CD4-positive, alpha-beta T cell (primary cell): ENCODE results near the gene POTEB3. TPM values are rescaled to one million over a fixed set of nuclear protein-coding genes. Genes with fewer than 3 reads are reported as not detected.
"Not testable (repeated sequence)": the region's sequence is repeated elsewhere in the genome, so short reads cannot be mapped to it uniquely, and the experiment has no call there.

Experiments used
- ATAC-seq: fragments of 200-7000 bp; cut with Tn5 transposase; one replicate; pipeline ENCODE4 v1.10.0; 2022; ENCODE audit warnings: mild to moderate bottlenecking; ENCODE audit not compliant: poor library complexity
- CTCF ChIA-PET: fragments of 350-600 bp; sonication (Branson Sonifier 250); formaldehyde crosslinking; loops from one replicate; lab custom pipeline; 2021; ENCODE audit warnings: antibody characterized with exemption, inconsistent platforms; lab: Charles Lee
- POLR2A ChIA-PET: fragments of 350-600 bp; sonication (Branson Sonifier 250); formaldehyde crosslinking; loops from one replicate; lab custom pipeline; 2021; ENCODE audit warnings: antibody characterized with exemption, inconsistent platforms; lab: Charles Lee
- DNase-seq, 14 experiments: peaks; one replicate each; pipeline ENCODE4 v3.0.0-alpha.2; 2013 to 2020; ENCODE audit warnings: mixed read lengths in 2 of 14
- H3K27ac ChIP-seq, 2 donors: one replicate each; pipeline versions ENCODE4 v1.5.1 to v1.7.0; 2013; ENCODE audit warnings: low read length in 2 of 2, low read depth in 1 of 2, mild to moderate bottlenecking in 1 of 2
- H3K27me3 ChIP-seq, 2 experiments: 1 replicate in 1 of 2; 2 replicates in 1 of 2; pipeline versions ENCODE4 v1.6.1 to v1.7.0; 2013; ENCODE audit warnings: low read length in 2 of 2, control low read depth in 1 of 2, mild to moderate bottlenecking in 1 of 2, moderate library complexity in 1 of 2; ENCODE audit not compliant: insufficient read depth in 2 of 2, control insufficient read depth in 1 of 2
- H3K36me3 ChIP-seq: one replicate; pipeline ENCODE4 v1.6.1; 2013; ENCODE audit warnings: low read length, control low read depth; ENCODE audit not compliant: insufficient read depth
- H3K4me1 ChIP-seq: one replicate; pipeline ENCODE4 v1.6.1; 2013; ENCODE audit warnings: low read length, control low read depth; ENCODE audit not compliant: insufficient read depth
- H3K4me3 ChIP-seq: one replicate; pipeline ENCODE4 v1.5.1; 2013; ENCODE audit warnings: mild to moderate bottlenecking, low read length, moderate library complexity
- H3K9me3 ChIP-seq, 2 experiments: 1 replicate in 1 of 2; 2 replicates in 1 of 2; pipeline versions ENCODE4 v1.6.1 to v1.7.0; 2013; ENCODE audit warnings: low read length in 2 of 2, mild to moderate bottlenecking in 2 of 2, control low read depth in 1 of 2, moderate library complexity in 1 of 2; ENCODE audit not compliant: control insufficient read depth in 1 of 2, insufficient read depth in 1 of 2
- H3K27ac Mint-ChIP-seq: one replicate; pipeline ENCODE4 v1.8.0; 2020; ENCODE audit warnings: mixed read lengths
- H3K27me3 Mint-ChIP-seq: one replicate; pipeline ENCODE4 v1.8.0; 2021; ENCODE audit warnings: mixed read lengths
- H3K36me3 Mint-ChIP-seq: one replicate; pipeline ENCODE4 v1.8.0; 2021; ENCODE audit warnings: low read depth, mixed read lengths
- H3K4me1 Mint-ChIP-seq: one replicate; pipeline ENCODE4 v1.8.0; 2021; ENCODE audit warnings: low read depth, mixed read lengths
- H3K4me3 Mint-ChIP-seq: one replicate; pipeline ENCODE4 v1.8.0; 2020; ENCODE audit warnings: mild to moderate bottlenecking, mixed read lengths
- H3K9me3 Mint-ChIP-seq: one replicate; pipeline ENCODE4 v1.8.0; 2020; ENCODE audit warnings: mixed read lengths
- intact Hi-C, 2 experiments: fragments of 100-400 bp; cut with DNase I in 1 of 2; cut with micrococcal nuclease in 1 of 2; formaldehyde crosslinking; loops; one replicate each; pipeline versions ENCODE4 v1.15.1 to v1.9.0; 2023 to 2025; cut with DNase I, micrococcal nuclease
- polyA plus RNA-seq, 2 donors: library from polyadenylated mRNA; unstranded; fragments of 120-200 nt; gene quantifications; one replicate each; pipeline ENCODE4 v1.2.1, GENCODE V29; 2013
- total RNA-seq, 174 experiments: library from RNA in 2 of 174; stranded (reverse) in 2 of 174; gene quantifications; one replicate each; pipeline ENCODE4 v1.2.3 and lab custom pipeline; 2021 to 2026

POTEB3 gene
- total RNA-seq (not detected), total RNA-seq (lab: John Stamatoyannopoulos, UW) (0 to 0.05 (median 0) reads per million in 172 experiments)
- polyA plus RNA-seq (2013, experiment 1 of 2), result not detected
- polyA plus RNA-seq (2013, experiment 2 of 2), result not detected

GRCh38 chr15:21440399-21440798, at the start of gene POTEB3:
Gene POTEB3, minus strand, starts transcription at chr15:21440499. Its CDS starts 488 bp downstream, at chr15:21440011.
- H3K27ac Mint-ChIP-seq, H3K27ac ChIP-seq, intact Hi-C loops, H3K4me3 ChIP-seq, H3K36me3 ChIP-seq, H3K36me3 Mint-ChIP-seq, H3K4me3 Mint-ChIP-seq, DNase-seq, H3K4me1 Mint-ChIP-seq, H3K27me3 ChIP-seq, POLR2A ChIA-PET, H3K27me3 Mint-ChIP-seq, H3K4me1 ChIP-seq, H3K9me3 Mint-ChIP-seq, CTCF ChIA-PET, H3K9me3 ChIP-seq, ATAC-seq: not testable (repeated sequence)

GRCh38 chr15:21453683-21454082, 13.4 kb upstream of the POTEB3 start:
- ATAC-seq, H3K27me3 Mint-ChIP-seq, H3K36me3 Mint-ChIP-seq, H3K4me3 ChIP-seq, POLR2A ChIA-PET, H3K4me1 ChIP-seq, intact Hi-C loops, H3K27ac ChIP-seq, H3K9me3 Mint-ChIP-seq, H3K4me1 Mint-ChIP-seq, H3K27me3 ChIP-seq, H3K9me3 ChIP-seq, CTCF ChIA-PET, H3K27ac Mint-ChIP-seq, H3K36me3 ChIP-seq, H3K4me3 Mint-ChIP-seq, DNase-seq: not testable (repeated sequence)

DNA sequence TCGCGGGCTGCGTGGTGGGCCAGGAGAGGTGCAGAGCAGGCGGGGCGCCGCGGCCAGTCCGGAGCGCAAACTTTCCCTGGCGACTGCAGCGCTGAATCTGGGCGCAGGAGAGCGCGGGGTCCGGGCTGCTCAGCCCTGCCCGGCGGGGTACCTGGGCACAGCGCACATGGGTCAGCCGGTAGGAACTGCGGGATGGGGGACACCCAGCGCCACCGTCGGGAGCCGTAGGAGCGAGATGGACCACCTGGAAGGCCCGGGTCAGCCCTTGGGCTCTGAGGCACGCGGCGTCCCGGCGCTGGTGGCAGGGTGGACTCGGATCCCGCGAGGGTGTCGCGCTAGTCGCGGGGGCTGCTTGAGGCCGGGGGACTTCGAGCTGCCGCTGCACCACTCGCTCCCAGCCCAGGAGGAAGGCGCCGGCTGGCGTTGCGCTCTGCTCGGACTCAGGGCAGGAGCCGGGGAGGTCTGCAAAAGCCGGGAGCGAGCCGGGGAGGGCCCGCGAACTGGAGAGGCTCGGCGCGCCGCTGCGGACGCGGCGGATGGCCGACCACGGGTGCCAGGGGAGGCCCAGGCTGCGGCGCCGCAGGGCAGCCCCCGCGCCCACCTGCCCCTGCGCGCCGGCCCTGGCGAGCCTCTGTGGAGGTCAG, 11.7 kb upstream of the POTEB3 start:
- DNase-seq, H3K36me3 ChIP-seq, H3K9me3 ChIP-seq, H3K4me1 Mint-ChIP-seq, H3K27ac Mint-ChIP-seq, intact Hi-C loops, H3K9me3 Mint-ChIP-seq, ATAC-seq, H3K27me3 Mint-ChIP-seq, H3K4me3 ChIP-seq, CTCF ChIA-PET, H3K4me3 Mint-ChIP-seq, H3K27me3 ChIP-seq, H3K27ac ChIP-seq, H3K4me1 ChIP-seq, POLR2A ChIA-PET, H3K36me3 Mint-ChIP-seq: not testable (repeated sequence)

GRCh38 chr15:21451487-21451886, 11.2 kb upstream of the POTEB3 start:
- H3K36me3 Mint-ChIP-seq, H3K36me3 ChIP-seq, H3K27me3 ChIP-seq, CTCF ChIA-PET, POLR2A ChIA-PET, DNase-seq, H3K27ac ChIP-seq, H3K27me3 Mint-ChIP-seq, H3K27ac Mint-ChIP-seq, intact Hi-C loops, H3K4me3 ChIP-seq, ATAC-seq, H3K4me1 Mint-ChIP-seq, H3K4me3 Mint-ChIP-seq, H3K9me3 Mint-ChIP-seq, H3K9me3 ChIP-seq, H3K4me1 ChIP-seq: not testable (repeated sequence)

DNA sequence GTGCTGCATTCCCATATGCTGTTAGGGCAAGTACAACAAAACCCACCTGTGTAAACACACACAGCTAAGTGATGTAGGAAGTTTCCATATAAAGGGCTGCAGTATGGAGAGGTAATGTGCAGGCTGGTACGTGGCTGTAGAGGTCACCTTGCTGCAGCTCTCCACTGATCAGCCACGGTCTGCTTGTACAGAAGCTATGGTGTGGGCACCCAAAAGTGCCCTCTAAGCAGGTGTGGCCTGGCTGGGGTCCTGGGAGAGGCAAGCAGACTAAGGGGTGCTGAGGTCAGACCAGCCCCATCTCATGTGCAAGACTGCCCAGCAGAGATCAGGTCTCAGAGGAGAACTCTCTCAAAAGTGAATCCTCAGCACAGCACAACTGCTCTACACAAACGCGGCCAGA, 32.9 kb downstream of the POTEB3 start:
- H3K4me1 Mint-ChIP-seq, H3K36me3 ChIP-seq, H3K9me3 ChIP-seq, POLR2A ChIA-PET, H3K27ac ChIP-seq, H3K36me3 Mint-ChIP-seq, H3K27me3 Mint-ChIP-seq, CTCF ChIA-PET, H3K4me1 ChIP-seq, H3K27ac Mint-ChIP-seq, H3K27me3 ChIP-seq, H3K4me3 Mint-ChIP-seq, H3K4me3 ChIP-seq, DNase-seq, H3K9me3 Mint-ChIP-seq, intact Hi-C loops, ATAC-seq: not testable (repeated sequence)

DNA sequence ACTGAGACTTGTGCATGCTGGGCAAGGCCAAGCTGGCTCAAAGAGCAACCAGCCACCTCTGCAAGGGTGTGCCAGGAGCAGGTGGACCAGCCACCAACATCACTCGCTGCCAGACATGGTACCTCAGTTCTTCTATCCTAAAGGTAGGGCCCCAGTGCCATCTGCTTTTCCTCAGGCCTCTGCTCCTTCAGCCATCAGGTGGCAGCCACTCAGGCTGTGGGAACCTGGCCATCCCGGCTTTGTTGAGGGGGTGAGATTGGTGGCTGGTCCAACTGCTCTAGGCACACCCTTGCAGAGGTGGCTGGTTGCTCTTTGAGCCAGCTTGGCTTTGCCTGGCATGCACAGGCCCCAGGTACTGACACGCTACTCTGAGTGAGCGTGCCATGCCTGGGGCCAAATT, 38.8 kb downstream of the POTEB3 start:
- H3K4me1 Mint-ChIP-seq, H3K4me3 Mint-ChIP-seq, CTCF ChIA-PET, H3K27ac ChIP-seq, ATAC-seq, H3K36me3 ChIP-seq, H3K4me1 ChIP-seq, H3K4me3 ChIP-seq, H3K9me3 Mint-ChIP-seq, intact Hi-C loops, POLR2A ChIA-PET, H3K27me3 ChIP-seq, H3K27ac Mint-ChIP-seq, H3K9me3 ChIP-seq, DNase-seq, H3K27me3 Mint-ChIP-seq, H3K36me3 Mint-ChIP-seq: not testable (repeated sequence)

DNA sequence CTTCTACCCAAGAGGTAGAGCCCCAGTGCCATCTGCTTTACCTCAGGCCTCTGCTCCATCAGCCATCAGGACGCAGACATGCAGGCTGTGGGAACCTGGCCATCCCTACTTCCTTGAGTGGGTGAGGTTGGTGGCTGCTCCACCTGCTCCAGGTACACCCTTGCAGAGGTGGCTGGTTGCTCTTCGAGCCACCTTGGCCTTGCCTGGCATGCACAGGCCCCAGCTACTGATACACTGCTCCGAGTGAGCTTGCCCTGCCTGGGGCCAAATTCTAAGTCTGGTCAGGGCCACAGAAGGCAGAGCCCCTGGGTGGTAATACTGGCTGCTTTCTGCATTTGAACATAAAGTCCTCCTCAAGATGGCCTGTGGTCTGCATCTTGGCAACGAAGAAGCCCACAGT, 41.2 kb downstream of the POTEB3 start:
- H3K27me3 Mint-ChIP-seq, H3K27ac ChIP-seq, H3K4me1 Mint-ChIP-seq, DNase-seq, H3K9me3 ChIP-seq, H3K4me3 Mint-ChIP-seq, intact Hi-C loops, H3K9me3 Mint-ChIP-seq, ATAC-seq, H3K4me1 ChIP-seq, H3K4me3 ChIP-seq, CTCF ChIA-PET, H3K36me3 Mint-ChIP-seq, POLR2A ChIA-PET, H3K27ac Mint-ChIP-seq, H3K27me3 ChIP-seq, H3K36me3 ChIP-seq: not testable (repeated sequence)
